OCI-LY3 (cell line): Measurements from ENCODE around the gene ARHGAP28.

Experiments used
- H2AFZ ChIP-seq: fragments of 200-600, 300-600 bp; shearing (Covaris generic); 2 replicates; pipeline ENCODE4 v1.6.0; 2014; ENCODE audit warnings: antibody characterized with exemption, low read depth, low read length
- H3K27ac ChIP-seq: fragments of 200-600, 300-600 bp; sonication (generic); 2 replicates; pipeline ENCODE4 v1.5.1; 2014; ENCODE audit warnings: mild to moderate bottlenecking, low read length, moderate library complexity, mixed read lengths
- H3K27me3 ChIP-seq: fragments of 200-600, 300-600 bp; sonication (generic); 2 replicates; pipeline ENCODE4 v1.6.1; 2014; ENCODE audit warnings: low read depth, low read length, mixed read lengths
- H3K36me3 ChIP-seq: fragments of 200-600, 300-600 bp; sonication (generic); replicated peaks from 2 replicates; pipeline ENCODE3; 2014; ENCODE audit warnings: low read depth, low read length, mixed read lengths
- H3K4me1 ChIP-seq: fragments of 300-600, 200-600 bp; sonication (generic); 2 replicates; pipeline ENCODE4 v1.6.1; 2014; ENCODE audit warnings: low read length, mixed read lengths
- H3K4me2 ChIP-seq: fragments of 200-600, 300-600 bp; sonication (generic); 2 replicates; pipeline ENCODE4 v1.6.1; 2014; ENCODE audit warnings: low read length, mixed read lengths
- H3K4me3 ChIP-seq: fragments of 300-600, 200-600 bp; sonication (generic); 2 replicates; pipeline ENCODE4 v1.5.1; 2014; ENCODE audit warnings: antibody characterized with exemption, mild to moderate bottlenecking, low read length, moderate library complexity
- H3K79me2 ChIP-seq: fragments of 300-600, 200-600 bp; shearing (Covaris generic); 2 replicates; pipeline ENCODE4 v1.6.1; 2014; ENCODE audit warnings: mild to moderate bottlenecking, low read length, mixed read lengths
- H3K9ac ChIP-seq: fragments of 300-600, 200-600 bp; shearing (Covaris generic); 2 replicates; pipeline ENCODE4 v1.6.0; 2014; ENCODE audit warnings: mild to moderate bottlenecking, low read length, moderate library complexity
- H3K9me3 ChIP-seq: fragments of 200-600, 300-600 bp; shearing (Covaris generic); 2 replicates; pipeline ENCODE4 v1.6.1; 2014; ENCODE audit warnings: low read length, mixed read lengths; ENCODE audit not compliant: insufficient read depth
- H4K20me1 ChIP-seq: fragments of 200-600, 300-600 bp; sonication (generic); 2 replicates; pipeline ENCODE4 v1.6.1; 2016; ENCODE audit warnings: low read length, mixed read lengths; ENCODE audit not compliant: insufficient read depth
- EZH2phosphoT487 ChIP-seq: fragments of 200-600 bp; shearing (Covaris generic); IDR thresholded peaks from 2 replicates; pipeline ENCODE4 v1.6.1; 2018; ENCODE audit warnings: antibody characterized with exemption, mixed run types, low read depth
- TF ChIP-seq, protein P1 (sequence below): fragments of 200-600, 300-600 bp; sonication (generic); IDR thresholded peaks from 2 replicates; pipeline ENCODE4 v1.5.1; 2014; ENCODE audit warnings: antibody characterized with exemption, low read length, low read depth

The ARHGAP28 gene

DNA sequence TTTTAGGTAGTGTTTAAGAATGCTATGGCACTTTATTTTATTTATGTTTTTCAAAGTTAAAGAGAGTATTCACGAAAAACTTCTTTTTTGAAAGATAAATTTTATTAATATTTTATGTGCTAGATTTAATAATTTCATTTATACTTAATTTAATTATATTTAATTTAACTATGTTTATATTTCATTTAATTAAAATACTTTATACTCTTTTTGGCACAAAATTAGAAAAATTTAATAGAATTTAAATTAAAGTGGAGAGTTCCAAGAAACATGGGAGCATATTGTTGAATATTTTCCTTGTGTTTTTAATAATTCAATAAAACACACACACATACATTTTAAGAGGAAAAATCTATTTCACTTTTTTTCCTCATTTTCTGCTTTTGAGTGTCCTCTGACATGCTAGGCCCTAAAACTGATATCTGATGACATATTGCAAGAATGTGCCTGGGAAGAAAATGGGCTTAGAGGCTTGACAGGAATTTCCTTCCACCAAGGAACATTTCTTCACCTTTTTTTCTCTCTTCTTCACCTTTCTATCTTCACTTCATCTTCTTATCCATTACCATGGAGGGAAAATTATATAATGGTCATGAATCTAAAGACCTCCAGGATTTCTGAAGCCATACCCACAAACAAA is 15.4 kb downstream of the ARHGAP28 start:
- no peaks in the 10 kb centered on the region for H3K9me3 ChIP-seq
- H3K4me1 ChIP-seq, result no peaks in the 10 kb centered on the region
- no peaks in the 10 kb centered on the region for H3K36me3 ChIP-seq
- H3K79me2 ChIP-seq, result no peaks in the 10 kb centered on the region
- H3K9ac ChIP-seq, result no peak overlapping the region
- H3K4me3 ChIP-seq, result no peak overlapping the region
- TF ChIP-seq, protein P1, sequence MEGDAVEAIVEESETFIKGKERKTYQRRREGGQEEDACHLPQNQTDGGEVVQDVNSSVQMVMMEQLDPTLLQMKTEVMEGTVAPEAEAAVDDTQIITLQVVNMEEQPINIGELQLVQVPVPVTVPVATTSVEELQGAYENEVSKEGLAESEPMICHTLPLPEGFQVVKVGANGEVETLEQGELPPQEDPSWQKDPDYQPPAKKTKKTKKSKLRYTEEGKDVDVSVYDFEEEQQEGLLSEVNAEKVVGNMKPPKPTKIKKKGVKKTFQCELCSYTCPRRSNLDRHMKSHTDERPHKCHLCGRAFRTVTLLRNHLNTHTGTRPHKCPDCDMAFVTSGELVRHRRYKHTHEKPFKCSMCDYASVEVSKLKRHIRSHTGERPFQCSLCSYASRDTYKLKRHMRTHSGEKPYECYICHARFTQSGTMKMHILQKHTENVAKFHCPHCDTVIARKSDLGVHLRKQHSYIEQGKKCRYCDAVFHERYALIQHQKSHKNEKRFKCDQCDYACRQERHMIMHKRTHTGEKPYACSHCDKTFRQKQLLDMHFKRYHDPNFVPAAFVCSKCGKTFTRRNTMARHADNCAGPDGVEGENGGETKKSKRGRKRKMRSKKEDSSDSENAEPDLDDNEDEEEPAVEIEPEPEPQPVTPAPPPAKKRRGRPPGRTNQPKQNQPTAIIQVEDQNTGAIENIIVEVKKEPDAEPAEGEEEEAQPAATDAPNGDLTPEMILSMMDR, result no peak
- no peak overlapping the region for H3K4me2 ChIP-seq
- H2AFZ ChIP-seq, result no peak overlapping the region
- no peaks in the 10 kb centered on the region for H4K20me1 ChIP-seq
- no peak overlapping the region for H3K27ac ChIP-seq
- no peaks in the 10 kb centered on the region for H3K27me3 ChIP-seq

DNA sequence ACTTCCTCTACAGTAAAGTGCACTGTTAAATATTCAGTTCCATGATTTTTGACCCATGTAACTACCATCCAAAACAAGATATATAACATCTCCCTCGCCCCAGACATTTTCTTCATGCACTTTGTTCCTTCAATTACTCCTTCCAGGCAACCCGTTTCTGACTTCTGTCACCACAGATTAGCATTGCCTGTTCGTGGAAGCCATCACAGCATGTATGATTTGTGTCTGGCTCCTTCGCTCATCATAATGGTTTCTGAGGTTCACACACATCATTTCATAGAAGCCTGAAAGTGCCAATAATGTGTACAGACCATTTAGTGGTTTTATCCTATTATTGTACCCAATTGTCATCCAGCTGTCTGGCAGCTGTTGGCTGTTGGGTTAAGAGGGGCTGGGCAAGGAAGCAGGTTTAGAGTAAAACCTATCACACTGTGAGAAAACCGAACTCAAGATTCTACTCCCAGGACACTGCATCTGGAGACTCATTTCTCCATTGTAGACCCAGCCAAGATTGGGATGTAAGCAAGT is 16.1 kb downstream of the ARHGAP28 start:
- Histone ChIP-seq H3K27ac (no peak overlapping the region), H3K27me3 (no peaks in the 10 kb centered on the region), H3K4me2 (no peak overlapping the region), H4K20me1 (no peaks in the 10 kb centered on the region), H3K79me2 (no peaks in the 10 kb centered on the region), H3K9me3 (no peaks in the 10 kb centered on the region), H2AFZ (no peak overlapping the region), H3K4me3 (no peak overlapping the region), H3K9ac (no peak overlapping the region), H3K36me3 (no peaks in the 10 kb centered on the region), H3K4me1 (no peaks in the 10 kb centered on the region)
- TF ChIP-seq EZH2phosphoT487, result no peak
- TF ChIP-seq, protein P1, result no peak

DNA sequence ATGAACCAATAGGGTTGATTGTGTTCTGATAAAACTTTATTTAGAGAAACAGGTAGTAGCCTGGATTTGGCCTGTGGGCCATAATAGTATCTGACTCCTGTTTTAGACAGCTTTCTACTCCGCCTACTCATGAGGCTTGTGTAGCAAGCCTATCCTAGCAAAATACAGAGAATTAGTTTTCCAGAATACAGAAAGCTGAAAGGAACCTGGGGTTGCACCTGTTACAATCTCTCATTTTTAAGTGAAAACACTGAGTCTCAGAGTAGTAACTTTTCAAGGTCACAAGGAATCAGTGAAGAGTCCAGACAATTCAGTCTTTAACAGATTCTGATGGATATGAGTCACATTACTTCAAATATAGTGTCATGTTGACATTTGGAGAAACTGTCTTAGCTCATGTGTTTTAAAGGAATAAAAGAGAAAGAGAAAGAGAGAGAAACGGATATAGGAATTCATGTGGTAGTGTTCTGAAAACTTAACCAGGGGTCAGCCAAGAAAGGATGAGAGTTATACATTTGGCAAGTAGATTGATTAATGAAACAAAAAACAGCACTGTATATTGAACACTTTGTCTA is 17.0 kb downstream of the ARHGAP28 start:
- TF ChIP-seq, protein P1, result no peak
- TF ChIP-seq EZH2phosphoT487, result no peak
- Histone ChIP-seq H3K4me1 (no peaks in the 10 kb centered on the region), H3K4me3 (no peak overlapping the region), H3K36me3 (no peaks in the 10 kb centered on the region), H2AFZ (no peak overlapping the region), H3K9me3 (no peaks in the 10 kb centered on the region), H3K27me3 (no peaks in the 10 kb centered on the region), H3K9ac (no peak overlapping the region), H3K27ac (no peak overlapping the region), H4K20me1 (no peaks in the 10 kb centered on the region), H3K4me2 (no peak overlapping the region), H3K79me2 (no peaks in the 10 kb centered on the region)

DNA sequence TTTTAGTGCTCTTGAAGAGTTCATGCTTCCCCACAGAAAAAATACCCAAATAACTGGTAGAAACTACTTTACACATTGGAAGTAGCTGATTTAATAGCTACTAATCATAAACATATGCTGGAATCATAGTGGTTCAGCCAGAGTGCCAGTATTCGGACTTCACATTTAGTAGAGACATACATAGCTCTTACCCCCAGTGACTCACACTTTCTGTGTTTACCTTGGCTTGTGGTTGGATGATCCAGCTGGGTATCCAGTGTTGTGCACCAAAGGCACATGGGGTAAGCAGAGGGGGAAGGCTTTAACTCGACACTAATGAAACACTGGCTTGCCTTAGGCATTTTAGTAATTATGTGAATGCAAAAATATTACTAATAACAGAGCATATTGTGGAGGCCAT is 18.1 kb downstream of the ARHGAP28 start:
- Histone ChIP-seq H3K9ac (no peak overlapping the region), H3K27me3 (no peaks in the 10 kb centered on the region), H3K36me3 (no peaks in the 10 kb centered on the region), H2AFZ (no peak overlapping the region), H3K4me2 (no peak overlapping the region), H3K27ac (no peak overlapping the region), H3K4me3 (no peak overlapping the region), H3K9me3 (no peaks in the 10 kb centered on the region), H3K4me1 (no peaks in the 10 kb centered on the region), H4K20me1 (no peaks in the 10 kb centered on the region), H3K79me2 (no peaks in the 10 kb centered on the region)
- TF ChIP-seq EZH2phosphoT487, result no peak
- TF ChIP-seq, protein P1, result no peak
